ENCODE results near the gene MTHFSD. TPM values are rescaled to one million over a fixed set of nuclear protein-coding genes. Genes with fewer than 3 reads are reported as not detected.

MTHFSD gene
- total RNA-seq, 1 donor from 2014 or later, result 28.7 TPM

GRCh38 chr16:86514481-86515376 is 40.3 kb downstream of the MTHFSD start:
- DNase-seq (ENCODE audit: low spot score), result no peak

DNA sequence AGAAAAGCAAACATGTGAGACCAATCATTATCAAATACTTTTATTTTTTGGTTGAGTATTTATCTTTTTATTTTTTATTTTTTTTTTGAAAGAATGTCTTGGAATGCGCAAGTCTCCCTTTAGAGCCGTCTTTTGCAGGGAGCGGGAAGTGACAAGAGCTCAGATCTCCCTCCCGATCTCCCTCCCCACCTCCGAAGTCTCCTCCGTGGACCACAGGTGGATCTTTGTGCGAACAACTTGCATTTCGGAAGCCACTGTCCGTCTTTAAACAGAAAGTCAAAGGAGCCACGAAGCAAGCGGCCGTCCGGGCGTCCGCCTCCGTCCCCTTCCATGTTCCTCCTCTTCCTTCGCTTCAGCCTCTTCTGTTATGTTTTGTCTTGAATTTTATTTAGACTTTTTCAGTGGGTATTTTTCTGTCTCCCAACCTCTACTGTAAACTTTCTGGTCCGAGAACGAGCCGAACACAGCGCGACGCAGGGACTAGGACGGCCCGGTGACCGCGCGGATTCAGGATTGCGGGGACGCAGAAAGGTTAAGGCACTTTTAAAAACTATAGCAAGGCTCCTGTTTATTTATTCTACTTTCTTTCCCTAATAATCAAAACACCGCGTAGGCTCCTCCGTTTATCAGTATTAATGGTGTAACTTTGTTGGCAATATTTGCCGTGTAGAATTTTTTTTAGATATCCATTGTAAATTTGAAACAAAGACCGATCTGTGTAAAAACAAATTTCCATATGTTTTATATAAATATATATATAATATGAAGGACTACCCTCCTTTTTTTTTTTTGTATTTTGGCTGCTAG is 41.4 kb downstream of the MTHFSD start:
- no peak for DNase-seq (ENCODE audit: low spot score)

DNA sequence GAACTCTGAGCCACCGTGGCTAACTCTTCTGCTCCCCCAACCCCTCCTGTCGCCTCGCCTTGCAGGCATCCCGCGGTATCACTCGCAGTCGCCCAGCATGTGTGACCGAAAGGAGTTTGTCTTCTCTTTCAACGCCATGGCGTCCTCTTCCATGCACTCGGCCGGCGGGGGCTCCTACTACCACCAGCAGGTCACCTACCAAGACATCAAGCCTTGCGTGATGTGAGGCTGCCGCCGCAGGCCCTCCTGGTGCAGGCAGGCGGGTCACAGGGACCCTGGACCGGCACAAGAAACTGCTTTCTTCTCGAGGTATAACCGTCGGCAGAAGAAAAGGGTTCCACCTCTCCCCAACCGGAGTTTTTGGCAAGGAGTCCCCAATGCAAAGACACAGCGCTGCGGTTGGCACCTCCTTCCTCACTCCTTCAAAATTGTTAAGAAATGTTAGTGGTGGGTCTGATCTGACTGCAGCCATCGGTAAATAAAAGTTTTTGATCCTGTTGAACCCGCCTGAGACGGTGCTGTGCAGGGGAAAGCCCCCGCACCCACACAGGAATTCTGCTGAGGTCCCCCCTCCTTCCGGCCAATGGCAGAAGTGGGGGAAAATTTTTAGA is 42.1 kb downstream of the MTHFSD start:
- no peak for DNase-seq (ENCODE audit: low spot score)

GRCh38 chr16:86512301-86512859 is 42.7 kb downstream of the MTHFSD start:
- no peak for DNase-seq (ENCODE audit: low spot score)

- no peak for DNase-seq (ENCODE audit: low spot score)
Measured at GRCh38 chr16:86511317-86512161, 43.5 kb downstream of the MTHFSD start.

- no peak for DNase-seq (ENCODE audit: low spot score)
Measured at GRCh38 chr16:86510465-86511261, 44.4 kb downstream of the MTHFSD start, which contains the start of gene FOXF1. FOXF1 (plus strand) TSS chr16:86510527; CDS start chr16:86510570, 43 bp downstream.

- DNase-seq (ENCODE audit: low spot score), result peak; percentile 86
Measured at GRCh38 chr16:86509759-86510464, 45.1 kb downstream of the MTHFSD start.

GRCh38 chr16:86508947-86509758 is 45.9 kb downstream of the MTHFSD start:
- DNase-seq (ENCODE audit: low spot score), result no peak

DNA sequence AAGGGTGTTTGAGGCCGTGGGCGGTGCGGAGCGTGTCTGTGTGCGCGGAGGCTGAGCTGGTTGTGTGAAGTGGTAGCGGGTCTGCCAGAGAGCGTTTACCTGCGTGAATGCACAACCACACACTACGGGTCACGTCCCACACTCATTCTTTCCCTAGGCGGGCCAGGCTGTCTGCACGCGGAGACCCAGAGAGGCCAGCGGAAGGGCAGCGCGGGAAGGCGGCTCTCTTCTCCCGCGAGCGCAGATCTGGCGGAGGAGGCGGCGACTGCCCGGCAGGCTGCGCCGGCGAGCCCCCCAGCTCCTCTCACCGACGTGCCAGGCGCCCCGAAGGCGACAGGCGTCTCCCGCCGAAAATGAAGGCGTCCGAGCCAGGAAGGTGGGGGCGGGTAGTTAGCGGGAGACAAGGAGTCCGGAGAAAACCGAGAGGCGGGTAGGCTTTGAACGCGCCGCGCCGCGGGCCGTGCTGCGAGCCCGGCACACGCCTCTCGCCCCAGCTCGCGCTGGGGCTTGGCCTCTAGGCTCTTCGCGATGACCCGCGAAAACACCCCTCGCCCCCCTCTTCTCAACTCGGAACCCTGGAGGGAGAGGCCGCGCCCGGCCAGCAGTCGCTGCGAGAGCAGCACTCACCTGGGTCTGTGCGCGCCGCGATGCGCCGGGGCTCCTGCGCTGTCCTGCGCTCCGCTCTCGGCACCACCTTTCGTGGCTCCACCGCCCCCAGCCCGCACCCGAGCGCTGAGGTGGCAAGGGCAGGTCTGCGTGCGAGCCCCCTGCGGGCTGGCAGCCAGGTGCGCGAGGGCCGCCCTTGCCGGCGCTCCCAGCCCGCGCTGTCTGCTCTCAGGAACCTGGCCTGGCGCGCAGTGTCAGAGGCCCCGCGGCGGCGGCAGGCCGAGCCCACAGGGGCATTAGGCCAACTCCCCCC is 46.7 kb downstream of the MTHFSD start:
- DNase-seq (ENCODE audit: low spot score), result no peak

DNA sequence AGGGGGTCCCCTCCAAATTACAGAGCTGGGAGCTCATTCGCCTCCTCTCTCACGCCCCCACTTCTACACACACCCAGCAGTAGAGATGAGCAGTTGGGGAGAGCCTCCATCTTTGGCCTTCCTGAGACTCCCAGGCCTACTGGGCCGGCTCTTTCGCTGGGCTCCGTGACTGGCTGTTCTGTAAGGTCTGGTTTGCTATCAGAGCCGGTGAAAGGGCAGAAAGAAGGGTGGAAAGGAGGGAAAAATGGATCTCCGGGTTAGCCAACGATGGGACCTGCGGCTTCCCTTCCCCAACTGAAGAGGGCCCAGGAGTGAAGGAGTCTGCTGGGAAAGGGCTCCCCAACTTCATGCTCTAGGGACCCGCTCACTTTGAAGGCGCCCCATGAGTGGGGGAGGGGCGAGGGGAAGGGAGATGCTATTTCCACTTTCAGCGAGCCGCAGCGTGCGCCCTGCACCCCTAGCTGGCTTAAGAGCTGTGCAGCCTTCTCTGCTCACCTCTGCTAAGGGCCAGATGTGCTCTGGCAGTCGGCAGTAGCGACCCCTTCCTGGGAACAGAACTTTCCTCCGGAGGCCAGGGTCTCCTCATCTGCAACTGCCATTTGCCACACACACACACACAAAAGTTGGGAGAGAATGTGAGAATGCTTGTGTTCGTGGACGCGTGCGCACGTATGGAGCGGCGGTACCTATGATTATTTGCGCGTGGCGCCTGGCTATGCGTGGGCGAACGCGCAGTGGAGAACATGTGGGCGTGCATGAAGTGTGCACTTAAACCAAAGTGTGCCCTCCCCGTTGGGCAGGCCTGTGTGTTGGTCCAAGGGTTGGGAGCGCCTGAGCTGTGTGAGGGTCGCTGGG is 47.6 kb downstream of the MTHFSD start:
- DNase-seq (ENCODE audit: low spot score), result no peak

DNA sequence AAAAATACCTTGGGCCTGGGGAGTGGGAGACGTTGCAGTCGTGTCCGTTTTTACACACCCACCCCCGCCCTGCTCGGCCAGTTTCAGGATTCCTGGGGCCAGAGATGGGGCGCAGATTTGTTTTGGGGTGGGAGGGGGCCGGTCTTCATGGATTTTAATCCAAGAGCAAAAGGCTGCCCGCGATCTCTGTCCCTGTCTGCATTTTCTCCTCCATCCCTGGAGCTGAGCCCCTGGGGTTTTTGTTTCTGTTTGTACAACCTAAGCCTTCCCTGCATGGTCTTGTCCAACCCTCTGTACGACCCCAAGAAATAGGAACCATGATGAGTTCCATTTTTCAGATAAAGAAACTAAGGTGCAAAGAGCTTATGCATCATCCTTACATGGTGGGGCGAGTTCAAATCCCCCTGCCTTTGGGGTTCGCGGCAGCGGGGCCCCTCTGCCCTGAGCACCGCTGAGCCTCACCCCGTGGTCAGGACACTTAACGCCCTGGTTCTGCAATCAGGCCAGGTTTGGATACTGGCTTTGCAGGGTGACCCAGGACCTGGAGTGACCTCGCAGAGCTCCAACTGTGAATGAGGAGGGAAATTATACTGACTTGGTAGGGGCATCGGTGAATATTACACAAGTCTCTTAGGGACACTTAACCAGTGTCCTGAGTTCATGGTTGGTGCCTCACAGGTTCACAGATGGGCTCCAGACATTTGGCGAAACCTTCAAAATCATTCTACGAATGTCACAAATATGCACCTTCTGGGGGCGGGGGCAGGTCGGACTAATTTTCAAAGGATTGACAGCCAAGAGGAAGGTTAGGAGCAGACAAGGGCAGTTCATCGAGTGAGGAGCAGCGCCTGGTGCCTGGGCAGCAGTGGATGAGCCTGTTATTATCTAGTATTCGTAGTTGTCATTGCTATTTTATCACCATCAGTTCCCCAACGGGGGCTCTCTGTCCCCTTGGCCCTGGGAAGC is 48.9 kb downstream of the MTHFSD start:
- no peak for DNase-seq (ENCODE audit: low spot score)

GRCh38 chr16:86505185-86505898 is 49.7 kb downstream of the MTHFSD start:
- no peak for DNase-seq (ENCODE audit: low spot score)

DNA sequence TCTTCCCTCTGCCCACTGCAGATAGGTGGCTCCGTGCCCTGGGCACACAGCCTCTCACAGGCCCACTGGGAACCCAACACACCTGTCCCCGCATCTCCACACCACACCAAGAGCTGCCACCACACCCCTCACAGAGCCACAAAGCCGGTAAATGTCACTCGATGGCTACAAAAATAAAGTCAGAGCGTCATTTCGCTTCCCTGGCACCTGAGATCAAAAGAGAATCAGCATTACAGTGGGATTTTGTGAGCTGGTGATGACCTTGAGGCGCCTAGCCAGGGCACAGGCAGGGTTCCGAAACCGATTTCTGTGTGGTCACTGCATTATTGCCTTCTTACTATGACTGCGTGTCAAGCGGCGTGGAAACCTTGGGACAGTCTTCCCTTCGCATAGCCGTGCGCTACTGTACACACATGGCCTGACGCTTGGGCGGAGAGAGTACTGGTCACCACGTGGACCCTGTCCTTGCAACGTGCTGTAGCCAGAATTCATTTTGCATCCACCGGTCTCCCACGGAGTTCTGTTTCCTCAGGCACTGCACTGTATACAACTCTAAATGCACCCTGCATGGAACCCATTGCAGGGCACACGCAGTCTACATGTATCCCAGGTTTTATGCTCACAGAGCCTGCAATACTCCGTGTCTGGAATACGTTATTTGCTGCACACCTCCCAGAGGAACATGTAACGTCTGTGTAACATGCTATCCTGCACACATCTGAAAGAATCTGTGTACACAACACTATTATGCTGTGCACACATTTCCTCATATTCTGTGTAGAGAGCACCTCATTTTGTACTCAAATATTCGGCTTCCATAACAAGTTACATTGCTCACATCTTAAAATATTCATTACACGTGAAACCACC is 50.5 kb downstream of the MTHFSD start:
- no peak for DNase-seq (ENCODE audit: low spot score)

DNA sequence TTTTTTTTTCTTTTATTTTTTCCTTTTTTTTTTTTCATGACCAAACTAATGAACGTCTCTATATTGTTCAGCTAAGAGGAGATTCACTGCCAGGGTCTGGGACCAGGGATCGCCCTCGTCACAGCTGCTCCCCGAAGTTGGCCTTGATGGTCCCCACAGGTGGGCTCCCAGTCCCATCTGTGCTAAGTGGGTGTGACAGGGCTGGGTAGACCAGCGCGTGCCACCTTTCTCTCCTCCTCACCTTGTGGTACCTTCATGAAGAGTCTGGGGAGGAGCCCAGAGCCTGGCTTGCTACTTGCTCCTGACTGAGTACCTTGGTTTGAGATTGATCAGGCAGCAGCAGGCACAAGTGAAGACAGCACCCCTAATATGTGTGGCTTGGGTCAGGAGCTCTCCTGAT is 51.2 kb downstream of the MTHFSD start:
- DNase-seq (ENCODE audit: low spot score), result no peak

Data from ureter (tissue), 1 donor.